B cell (primary cell): Measurements from ENCODE around the gene RNF167. TPM values are rescaled to one million over a fixed set of nuclear protein-coding genes. Genes with fewer than 3 reads are reported as not detected.

Experiments
- ATAC-seq: fragments of 200-7000 bp; cut with Tn5 transposase; one replicate; pipeline ENCODE4 v1.10.0; 2021; ENCODE audit warnings: low read depth, mild to moderate bottlenecking, moderate number of reproducible peaks, moderate library complexity
- CTCF ChIA-PET: fragments of 350-600 bp; sonication (Branson Sonifier 250); formaldehyde crosslinking; loops from one replicate; lab custom pipeline; 2021; ENCODE audit warnings: antibody characterized with exemption, inconsistent platforms; lab: Charles Lee
- POLR2A ChIA-PET: fragments of 350-600 bp; sonication (Branson Sonifier 250); formaldehyde crosslinking; loops from one replicate; lab custom pipeline; 2021; ENCODE audit warnings: antibody characterized with exemption; lab: Charles Lee
- DNase-seq: peaks from one replicate; pipeline ENCODE4 v3.0.0; 2013
- H2AFZ ChIP-seq: 2 replicates; pipeline ENCODE4 v1.6.1; 2012; ENCODE audit warnings: mild to moderate bottlenecking, low read depth, low read length; ENCODE audit not compliant: insufficient read depth, poor library complexity, severe bottlenecking
- H3K27ac ChIP-seq, 2 donors: 1 replicate in 1 of 2; 2 replicates in 1 of 2; pipeline ENCODE4 v1.5.1; 2012 to 2013; ENCODE audit warnings: low read length in 2 of 2, mild to moderate bottlenecking in 2 of 2, moderate library complexity in 1 of 2
- H3K27me3 ChIP-seq, 4 experiments: fragments of 200-600 bp in 1 of 4; sonication (generic) in 1 of 4; replicated peaks in 1 of 4; 1 replicate in 2 of 4; 2 replicates in 2 of 4; pipeline versions ENCODE4 v1.6.1 to v1.7.0; 2013 to 2016; ENCODE audit warnings: low read length in 3 of 4, mild to moderate bottlenecking in 2 of 4, mixed read lengths in 1 of 4, moderate library complexity in 1 of 4; ENCODE audit not compliant: insufficient read depth in 4 of 4, control insufficient read depth in 3 of 4; ENCODE audit errors: control extremely low read depth in 1 of 4
- H3K36me3 ChIP-seq, 2 experiments: replicated peaks in 1 of 2; 1 replicate in 1 of 2; 2 replicates in 1 of 2; pipeline versions ENCODE4 v1.6.1 to v1.7.1; 2013; ENCODE audit warnings: low read length in 1 of 2; ENCODE audit not compliant: insufficient read depth in 2 of 2, control insufficient read depth in 1 of 2; ENCODE audit errors: control extremely low read depth in 1 of 2, extremely low read depth in 1 of 2
- H3K4me1 ChIP-seq, 2 donors: fragments of 200-600 bp in 1 of 2; sonication (generic) in 1 of 2; 1 replicate in 1 of 2; 2 replicates in 1 of 2; pipeline versions ENCODE4 v1.5.1 to v1.6.1; 2013 to 2017; ENCODE audit warnings: low read length in 2 of 2; ENCODE audit not compliant: control insufficient read depth in 2 of 2, insufficient read depth in 2 of 2
- H3K4me2 ChIP-seq: replicated peaks from 2 replicates; pipeline ENCODE3; 2012; ENCODE audit warnings: mild to moderate bottlenecking, low read depth, low read length; ENCODE audit not compliant: poor library complexity, severe bottlenecking
- H3K4me3 ChIP-seq, 5 experiments: fragments of 200-600 bp in 1 of 5; sonication (generic) in 1 of 5; 1 replicate in 3 of 5; 2 replicates in 2 of 5; pipeline versions ENCODE4 v1.5.1 to v1.7.0; 2011 to 2016; ENCODE audit warnings: low read length in 4 of 5, mild to moderate bottlenecking in 4 of 5, low read depth in 2 of 5, control low read depth in 1 of 5, moderate library complexity in 1 of 5; ENCODE audit not compliant: insufficient read depth in 1 of 5; ENCODE audit errors: control extremely low read depth in 1 of 5, extremely low read depth in 1 of 5
- H3K79me2 ChIP-seq: fragments of 200-600 bp; sonication (generic); one replicate; pipeline ENCODE4 v1.6.0; 2016; ENCODE audit warnings: low read length; ENCODE audit not compliant: control insufficient read depth, insufficient read depth
- H3K9ac ChIP-seq: fragments of 200-600 bp; sonication (generic); 2 replicates; pipeline ENCODE4 v1.6.1; 2017; ENCODE audit warnings: mild to moderate bottlenecking, low read length, moderate library complexity
- H3K9me3 ChIP-seq, 3 donors: one replicate each; pipeline versions ENCODE4 v1.6.1 to v1.7.1; 2013; ENCODE audit warnings: low read length in 2 of 3; ENCODE audit not compliant: control insufficient read depth in 2 of 3, insufficient read depth in 1 of 3; ENCODE audit errors: control extremely low read depth in 1 of 3
- H4K20me1 ChIP-seq: 2 replicates; pipeline ENCODE4 v1.6.0; 2012; ENCODE audit warnings: mild to moderate bottlenecking, low read length; ENCODE audit not compliant: insufficient read depth, control insufficient read depth, poor library complexity, severe bottlenecking
- H3K27ac Mint-ChIP-seq: one replicate; pipeline ENCODE4 v1.8.0; 2021; ENCODE audit warnings: mixed read lengths
- H3K27me3 Mint-ChIP-seq: one replicate; pipeline ENCODE4 v1.8.0; 2021; ENCODE audit warnings: mixed read lengths
- H3K4me1 Mint-ChIP-seq: one replicate; pipeline ENCODE4 v1.8.0; 2021; ENCODE audit warnings: mixed read lengths
- H3K4me3 Mint-ChIP-seq: one replicate; pipeline ENCODE4 v1.8.0; 2021; ENCODE audit warnings: mixed read lengths
- H3K9me3 Mint-ChIP-seq: one replicate; pipeline ENCODE4 v1.8.0; 2022; ENCODE audit warnings: mixed read lengths; ENCODE audit not compliant: insufficient read depth
- CTCF ChIP-seq: fragments of 200-600 bp; IDR thresholded peaks from one replicate; pipeline ENCODE4 v1.8.0; 2022; ENCODE audit warnings: antibody characterized with exemption, mild to moderate bottlenecking
- EZH2 ChIP-seq: IDR thresholded peaks from 2 replicates; pipeline ENCODE4 v1.6.1; 2012; ENCODE audit warnings: borderline replicate concordance, low read depth, mild to moderate bottlenecking, moderate library complexity, low read length; ENCODE audit not compliant: insufficient read depth, poor library complexity, severe bottlenecking
- WGBS: methylation state at CpG from one replicate; pipeline ENCODE4 v1.1.5; 2013; ENCODE audit warnings: missing lambda C conversion rate; ENCODE audit not compliant: insufficient coverage; 5-methylcytosine and 5-hydroxymethylcytosine counted together
- intact Hi-C: fragments of 100-400 bp; cut with micrococcal nuclease; formaldehyde crosslinking; loops from one replicate; pipeline ENCODE4 v1.10.0; 2022
- polyA plus RNA-seq: library from polyadenylated mRNA; depleted of rRNA; stranded (reverse); fragments of >200 nt; gene quantifications from 2 replicates; pipeline ENCODE4 v1.2.3, GENCODE V29; 2012
- total RNA-seq, 2 donors: library from RNA; stranded (reverse); fragments of 120-200 nt in 1 of 2; gene quantifications; 1 replicate in 1 of 2; 2 replicates in 1 of 2; pipeline versions ENCODE4 v1.2.3 to v1.2.4, GENCODE V29; 2013 to 2022

RNF167 gene
- total and polyA plus RNA-seq, 2 donors (not counting 1 experiment from before 2014, with no cell fraction given), result 143 to 186 TPM

DNA sequence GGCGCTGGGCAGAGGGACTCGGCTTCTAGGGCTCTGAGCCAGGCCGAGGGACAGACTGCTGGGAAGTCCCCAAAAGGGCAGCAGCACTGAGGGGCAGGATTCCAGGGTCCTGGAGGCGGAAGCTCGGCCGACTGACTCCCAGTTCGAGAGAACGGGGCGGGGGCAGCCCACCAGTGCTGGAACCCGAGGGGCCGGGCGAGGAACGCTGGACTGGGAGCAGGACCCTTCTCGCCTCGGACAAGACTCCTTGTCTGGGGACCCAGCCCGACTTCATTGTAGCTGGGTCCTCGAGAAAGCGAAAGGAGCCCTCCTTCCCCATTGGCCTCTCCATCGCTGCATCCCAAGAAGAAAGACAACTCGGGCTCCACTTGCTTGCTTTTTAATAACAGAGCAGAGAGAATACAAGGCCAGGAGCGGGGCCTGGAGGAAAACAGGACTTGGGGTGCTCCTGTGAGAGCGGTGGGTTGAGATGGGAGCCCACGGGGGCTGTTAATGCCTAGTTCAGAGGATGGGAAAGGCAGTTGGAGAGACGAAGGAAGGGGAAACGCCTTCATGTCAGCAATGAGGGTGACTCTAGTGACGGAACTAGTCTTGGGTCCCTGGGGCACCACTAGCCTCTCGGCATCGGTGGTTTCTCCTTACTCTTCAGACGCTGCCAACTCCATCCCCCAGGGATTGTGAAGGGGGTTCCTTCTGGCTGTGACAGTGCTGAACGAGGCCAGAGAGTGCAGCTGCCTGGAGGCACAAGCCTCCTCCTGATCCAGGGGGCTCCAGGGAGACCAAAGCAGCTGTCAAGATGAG is 47.9 kb downstream of the RNF167 start:
- WGBS, result 1% methylated on average over 28 of the region's 30 CpGs
- ATAC-seq (peak; percentile 39), DNase-seq (peak; percentile 61)
- H3K9me3 ChIP-seq, result no peaks in the 10 kb centered on the region
- CTCF ChIA-PET, result interaction anchor here (0.7 to 5.9 kb wide), 12 partner anchors 9 to 324 kb away, joined by 3 to 35 read pairs (median 4); partner anchors contain the start of genes INCA1, KIF1C, PFN1 and RNF167
- TF ChIP-seq EZH2, result no peak
- TF ChIP-seq CTCF, result no peak
- H3K27ac ChIP-seq, result peak overlapping the region; percentile 84 to 90
- peak overlapping the region; percentile 67 to 96 (median 81) for H3K4me3 ChIP-seq
- peak overlapping the region; percentile 88 for H3K9ac ChIP-seq
- no peaks in the 10 kb centered on the region for H4K20me1 ChIP-seq
- peaks cover 0 to 4% of the 10 kb centered on the region in 2 experiments for H3K36me3 ChIP-seq
- no peaks in the 10 kb centered on the region for H3K27me3 ChIP-seq
- no peaks in the 10 kb centered on the region for H3K9me3 Mint-ChIP-seq
- peaks cover 6% of the 10 kb centered on the region for H3K79me2 ChIP-seq
- H3K27me3 Mint-ChIP-seq, result no peaks in the 10 kb centered on the region
- peaks cover 21 to 28% of the 10 kb centered on the region in 2 donors for H3K4me1 ChIP-seq
- peak overlapping the region; percentile 95 for H3K4me2 ChIP-seq
- peak overlapping the region; percentile 91 for H3K4me3 Mint-ChIP-seq
- H2AFZ ChIP-seq, result peak overlapping the region; percentile 96
- intact Hi-C loops, result loop anchor here (1.0 to 5.0 kb wide), 5 partner anchors 9 to 124 kb away; partner anchors contain the start of genes INCA1, KIF1C, SPAG7 and ZNF232
- H3K4me1 Mint-ChIP-seq, result peaks cover 31% of the 10 kb centered on the region
- POLR2A ChIA-PET, result interaction anchor here (0.6 to 3.1 kb wide), 9 partner anchors 9 to 621 kb away, joined by 3 to 11 read pairs (median 6); partner anchors contain the start of genes INCA1, KIF1C, RNF167 and SLC25A11
- H3K27ac Mint-ChIP-seq, result peak overlapping the region; percentile 90
